Activated CD8-positive, alpha-beta memory T cell treated with anti-CD3 and anti-CD28 coated beads, Interleukin-2, amount 50 U/mL, for 24 hours (primary cell): ENCODE measurements around the gene SUSD2.
"Not testable (repeated sequence)": the region's sequence is repeated elsewhere in the genome, so short reads cannot be mapped to it uniquely, and the experiment has no call there.

Experiments
- DNase-seq: peaks from one replicate; pipeline ENCODE4 v3.0.0-alpha.2; 2020; ENCODE audit errors: extremely low read depth

The SUSD2 gene

DNA sequence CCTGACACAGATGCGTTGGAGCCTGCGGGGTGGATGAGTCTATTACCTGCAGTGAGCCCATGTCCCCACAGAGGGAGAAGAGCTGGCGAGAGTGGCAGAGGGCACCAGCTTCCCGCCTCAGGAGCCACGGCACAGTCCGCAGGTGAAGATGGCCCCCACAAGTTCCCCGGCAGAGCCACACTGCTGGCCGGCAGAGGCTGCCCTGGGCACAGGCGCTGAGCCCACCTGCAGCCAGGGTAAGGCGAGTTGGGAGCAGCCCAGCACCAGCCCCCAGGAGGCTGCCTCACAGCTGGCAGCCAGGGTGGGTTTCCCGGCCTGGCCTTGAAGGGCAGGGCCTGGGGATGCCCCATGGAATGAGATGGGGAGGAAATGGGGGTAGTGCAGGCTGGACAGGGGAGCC, 5.2 kb upstream of the SUSD2 start:
- DNase-seq: no peak

DNA sequence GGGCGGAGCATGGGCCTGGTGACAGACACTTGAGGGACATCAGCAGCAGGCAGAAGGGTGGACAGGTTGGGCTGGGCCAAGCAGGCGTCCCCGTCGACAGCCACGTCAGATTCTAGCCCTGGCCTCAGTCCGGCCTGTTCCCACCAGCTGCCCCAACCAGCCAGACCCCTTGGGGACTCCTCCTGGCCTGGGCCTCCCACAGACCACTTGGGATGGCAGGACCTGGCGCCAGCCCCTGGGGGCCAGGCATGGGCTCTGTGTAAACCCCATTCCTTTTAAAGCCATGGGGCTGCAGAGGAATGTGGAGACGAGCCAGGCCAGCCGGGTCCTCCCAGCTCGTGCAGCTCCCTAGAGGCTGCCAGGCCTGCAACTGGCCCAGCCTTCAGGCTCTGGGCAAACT, 4.7 kb upstream of the SUSD2 start:
- DNase-seq: no peak

DNA sequence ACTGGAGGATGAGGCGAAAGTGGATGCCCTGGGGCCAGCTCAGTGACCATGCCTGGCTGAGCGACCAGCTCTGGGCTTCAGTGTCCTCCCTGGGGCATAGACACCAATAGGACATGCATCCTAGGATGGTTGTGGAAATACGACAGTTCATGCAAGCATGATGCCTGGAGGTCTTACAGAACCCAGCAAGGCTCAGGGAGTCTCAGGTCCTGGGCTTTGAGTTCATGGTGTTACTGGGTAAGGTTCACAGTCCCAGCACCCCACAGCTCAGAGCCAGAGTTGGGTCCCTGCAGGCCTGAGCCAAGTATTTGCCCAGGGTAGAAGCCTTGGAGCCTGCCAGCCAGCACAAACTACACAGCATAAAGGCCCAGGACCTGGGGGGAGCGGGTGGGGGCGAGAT, 4.2 kb upstream of the SUSD2 start:
- DNase-seq: no peak

DNA sequence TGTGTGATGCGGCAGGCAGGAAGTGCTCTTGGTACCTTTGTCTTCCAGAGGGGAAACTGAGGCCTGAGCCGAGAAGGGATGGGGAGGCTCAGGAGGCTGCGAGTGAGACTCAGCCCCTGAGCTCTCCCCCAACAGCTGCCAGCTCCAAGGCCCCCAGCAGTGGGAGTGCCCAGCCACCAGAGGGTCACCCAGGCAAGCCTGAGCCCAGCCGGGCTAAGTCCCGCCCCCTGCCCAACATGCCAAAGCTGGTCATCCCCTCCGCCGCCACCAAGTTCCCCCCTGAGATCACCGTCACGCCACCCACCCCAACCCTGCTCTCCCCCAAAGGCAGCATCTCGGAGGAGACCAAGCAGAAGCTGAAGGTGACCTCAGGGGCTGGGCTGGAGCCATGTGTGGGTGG, 3.8 kb upstream of the SUSD2 start:
- no peak for DNase-seq

DNA sequence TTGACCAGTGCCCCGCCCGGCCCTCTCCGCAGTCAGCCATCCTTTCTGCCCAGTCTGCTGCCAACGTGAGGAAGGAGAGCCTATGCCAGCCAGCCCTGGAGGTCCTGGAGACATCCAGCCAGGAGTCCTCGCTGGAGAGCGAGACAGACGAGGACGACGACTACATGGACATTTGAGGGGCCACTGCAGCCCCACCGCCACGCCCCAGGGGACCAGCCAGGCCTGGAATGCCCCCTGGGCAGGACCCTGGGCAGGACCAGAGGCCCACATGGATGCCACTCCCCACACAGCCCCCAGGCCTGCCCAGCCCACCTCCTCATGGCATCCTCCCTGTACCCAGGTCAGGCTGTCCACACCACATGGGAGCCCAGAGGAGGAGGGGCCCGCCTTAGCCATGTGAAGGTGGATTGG, 3.3 kb upstream of the SUSD2 start:
- DNase-seq: no peak

DNA sequence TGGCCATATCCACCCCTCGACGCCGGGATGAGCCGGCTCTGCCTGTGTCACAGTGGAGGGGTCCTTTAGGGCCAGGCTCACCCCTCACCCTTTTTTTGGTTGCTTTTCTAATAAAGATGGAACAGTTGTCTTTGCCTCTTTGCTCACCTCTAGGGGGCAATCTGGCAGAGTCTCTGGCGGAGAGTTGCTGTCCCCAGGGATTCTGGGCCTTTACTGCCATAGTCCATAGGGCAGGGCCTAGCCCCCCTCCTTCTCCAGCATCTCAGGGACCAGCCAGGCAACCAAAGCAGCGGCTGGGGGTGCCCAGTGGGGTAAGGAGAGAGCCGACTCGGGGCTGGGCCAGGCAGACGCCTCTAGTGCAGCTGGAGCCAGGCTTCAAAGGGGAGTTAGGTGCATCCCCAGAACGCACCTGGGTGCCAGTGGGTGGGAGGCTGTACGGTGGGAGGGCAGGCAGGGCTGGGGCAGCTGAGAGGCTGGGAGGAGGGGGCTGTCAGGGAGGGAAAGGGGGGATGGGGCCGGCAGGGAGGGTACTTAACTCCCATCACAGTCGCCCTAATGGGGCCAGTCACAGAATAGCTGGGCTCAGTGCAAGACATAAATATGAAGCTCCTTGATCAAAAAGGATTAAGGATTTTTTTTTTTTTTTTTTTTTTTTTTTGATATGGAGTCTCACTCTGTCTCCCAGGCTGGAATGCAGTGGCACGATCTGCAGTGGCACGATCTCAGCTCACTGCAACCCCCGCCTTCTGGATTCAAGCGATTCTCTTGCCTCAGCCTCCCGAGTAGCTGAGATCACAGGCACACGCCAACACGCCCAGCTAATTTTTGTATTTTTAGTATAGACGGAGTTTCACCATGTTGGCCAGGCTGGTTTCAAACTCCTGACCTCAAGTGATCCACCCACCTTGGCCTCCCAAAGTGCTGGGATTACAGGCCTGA, 2.5 kb upstream of the SUSD2 start:
- no peak for DNase-seq

DNA sequence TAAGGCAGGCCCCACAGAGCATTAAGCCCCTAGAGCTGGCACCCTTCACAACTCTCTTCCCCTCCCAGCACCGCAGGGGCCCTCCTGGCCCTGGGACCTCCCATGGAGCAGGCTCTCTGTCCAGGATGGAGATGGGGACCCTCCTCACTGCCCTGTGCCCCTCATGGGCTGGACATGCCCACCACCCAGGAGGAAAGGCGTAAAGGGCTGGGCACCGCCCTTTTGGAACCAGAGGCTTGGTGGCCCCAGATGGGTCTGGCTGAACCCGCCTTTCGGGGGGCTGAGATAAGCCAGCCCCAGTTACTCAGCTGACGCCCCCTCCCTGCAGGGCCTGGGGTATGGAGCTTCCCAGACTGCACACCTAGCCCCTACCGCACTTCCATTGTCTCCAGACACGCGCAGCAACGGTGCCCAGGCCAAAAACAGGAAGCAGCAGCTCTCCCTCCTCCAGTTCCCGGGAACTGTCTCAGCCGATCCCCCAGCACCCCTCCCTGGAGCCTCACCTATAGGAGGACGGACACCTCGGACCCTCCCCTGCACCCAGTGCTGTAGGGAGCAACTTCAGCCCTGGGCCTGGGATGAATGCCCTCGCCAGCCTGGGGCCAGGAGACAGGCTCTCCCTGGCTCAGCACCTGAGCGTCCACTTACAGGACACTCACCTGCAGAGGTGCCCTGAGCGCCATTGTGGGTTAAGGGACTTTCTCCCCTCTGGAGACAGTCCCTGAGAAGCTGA, 1.6 kb upstream of the SUSD2 start:
- no peak for DNase-seq

DNA sequence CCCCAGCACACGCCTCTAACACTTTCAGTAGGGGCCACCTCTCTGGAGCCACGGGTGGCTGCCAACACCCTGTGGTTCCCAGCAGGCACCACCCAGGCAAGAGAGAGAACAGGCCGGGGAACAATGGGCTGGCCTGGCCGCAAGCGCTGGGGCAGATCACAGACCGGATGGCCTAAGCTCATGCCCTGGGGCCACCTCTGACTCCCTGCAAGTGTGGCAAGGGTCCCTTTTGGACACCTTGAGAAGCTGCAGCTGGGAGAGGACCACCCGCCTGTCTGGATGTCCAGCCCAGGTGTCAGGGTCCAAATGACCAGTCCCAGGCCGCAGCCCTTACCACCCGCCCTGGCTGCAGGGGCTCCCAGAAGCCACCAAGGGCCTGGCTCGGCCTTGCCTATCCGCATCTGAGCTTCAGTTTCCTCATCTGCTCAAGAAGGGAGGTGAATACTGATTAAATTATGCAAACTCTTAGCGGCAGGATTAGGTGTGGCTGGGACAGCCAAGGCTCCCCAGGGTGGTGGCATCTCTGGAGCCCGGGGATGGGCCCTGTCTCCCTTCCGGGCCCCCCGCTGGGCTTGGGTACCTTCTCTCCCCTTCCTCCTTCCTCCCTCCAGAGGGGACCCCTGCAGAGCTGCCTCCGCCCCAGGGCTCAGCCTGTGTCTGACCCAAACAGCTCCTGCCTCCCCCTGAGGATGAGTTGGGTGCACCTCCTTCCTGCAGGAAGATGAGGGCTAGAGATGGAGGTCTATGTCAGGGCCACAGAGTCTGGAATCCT, 785 bp upstream of the SUSD2 start:
- no peak for DNase-seq

DNA sequence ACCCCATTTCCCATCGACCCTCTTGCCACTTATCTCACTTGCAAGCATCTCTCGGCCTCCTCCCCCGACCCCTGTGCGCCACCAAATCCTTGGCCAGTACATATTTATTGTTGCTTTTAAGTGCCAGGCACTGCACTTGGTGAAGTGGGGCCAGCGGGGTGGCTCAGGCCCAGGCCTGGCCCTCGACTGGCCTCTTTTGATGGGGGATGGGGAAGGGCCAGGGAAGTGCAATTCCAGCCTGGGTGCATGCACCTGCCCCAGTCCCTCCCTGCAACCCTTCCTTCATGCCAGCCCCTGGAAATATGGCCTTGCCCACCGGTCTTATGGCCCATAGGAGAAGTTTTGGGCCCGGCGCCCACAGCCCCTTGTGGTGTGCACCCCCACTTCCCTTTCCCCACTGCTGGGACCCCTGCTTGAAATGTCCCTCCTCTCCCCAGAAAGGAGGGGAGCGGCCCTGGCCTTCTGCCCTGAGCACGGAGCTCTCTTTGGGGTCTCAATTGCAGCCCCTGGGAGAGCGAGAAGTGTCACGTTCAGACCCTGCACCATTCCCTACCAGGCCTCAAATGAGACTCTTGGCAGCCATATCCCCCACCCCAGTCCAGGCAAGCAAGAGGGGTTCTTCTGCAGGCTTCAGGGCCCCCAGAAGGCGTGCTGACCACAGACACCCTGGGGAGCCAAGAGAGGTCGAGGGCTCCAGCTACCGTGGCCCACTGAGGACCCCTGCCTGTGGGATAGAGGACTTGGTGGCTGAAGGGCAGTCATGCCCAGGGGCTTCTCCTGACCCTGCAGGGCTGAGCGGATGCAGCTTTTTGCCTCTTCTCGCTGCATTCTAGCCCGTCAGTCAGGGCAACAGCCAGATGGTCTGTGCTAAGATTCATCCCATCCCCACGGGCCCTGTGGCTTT, 961 bp downstream of the SUSD2 start:
- no peak for DNase-seq

DNA sequence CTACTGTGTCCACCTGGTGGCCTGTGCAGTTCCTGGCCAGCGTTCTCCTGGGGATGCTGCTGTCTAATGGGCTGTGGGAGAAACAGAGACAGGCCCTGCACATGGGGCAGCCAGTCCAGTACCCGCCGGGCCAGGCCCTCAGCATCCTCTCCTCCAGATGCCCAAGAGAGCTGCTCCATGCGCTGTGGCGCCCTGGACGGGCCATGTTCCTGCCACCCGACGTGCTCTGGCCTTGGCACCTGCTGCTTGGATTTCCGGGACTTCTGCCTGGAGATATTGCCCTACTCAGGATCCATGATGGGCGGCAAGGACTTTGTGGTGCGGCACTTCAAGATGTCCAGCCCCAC, 1.6 kb downstream of the SUSD2 start:
- DNase-seq: not testable (repeated sequence)

DNA sequence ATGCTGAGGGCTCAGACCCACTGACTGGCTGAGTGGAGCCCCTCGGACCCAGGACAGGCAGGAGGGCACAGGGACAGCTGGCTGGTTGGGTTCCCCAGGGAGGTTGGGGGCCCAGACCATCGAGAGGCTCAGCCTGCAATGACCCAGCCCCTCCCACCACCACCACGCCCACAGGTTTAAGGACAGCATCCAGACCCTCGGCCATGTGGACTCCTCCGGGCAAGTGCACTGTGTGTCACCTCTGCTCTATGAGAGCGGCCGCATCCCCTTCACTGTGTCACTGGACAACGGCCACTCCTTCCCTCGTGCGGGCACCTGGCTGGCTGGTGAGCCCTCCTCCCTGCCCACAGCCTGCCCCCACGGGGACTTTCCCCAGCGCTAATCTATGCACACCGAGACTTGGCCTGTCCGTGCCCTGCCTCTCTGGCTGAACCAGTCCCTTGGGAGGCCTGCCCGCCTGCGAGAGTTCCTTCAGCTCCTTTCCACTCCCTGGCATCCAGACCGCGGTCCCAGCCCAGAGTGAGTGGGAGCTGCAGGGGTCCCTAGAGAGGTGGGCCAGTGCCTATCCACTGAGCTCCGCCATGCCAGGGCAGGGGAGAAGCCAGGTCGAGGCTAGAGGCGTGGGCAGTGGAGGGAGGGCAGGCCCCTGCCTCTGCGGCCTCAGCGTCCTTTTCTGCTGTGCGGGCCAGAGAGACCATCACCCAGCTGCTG, 2.2 kb downstream of the SUSD2 start:
- DNase-seq: no peak

DNA sequence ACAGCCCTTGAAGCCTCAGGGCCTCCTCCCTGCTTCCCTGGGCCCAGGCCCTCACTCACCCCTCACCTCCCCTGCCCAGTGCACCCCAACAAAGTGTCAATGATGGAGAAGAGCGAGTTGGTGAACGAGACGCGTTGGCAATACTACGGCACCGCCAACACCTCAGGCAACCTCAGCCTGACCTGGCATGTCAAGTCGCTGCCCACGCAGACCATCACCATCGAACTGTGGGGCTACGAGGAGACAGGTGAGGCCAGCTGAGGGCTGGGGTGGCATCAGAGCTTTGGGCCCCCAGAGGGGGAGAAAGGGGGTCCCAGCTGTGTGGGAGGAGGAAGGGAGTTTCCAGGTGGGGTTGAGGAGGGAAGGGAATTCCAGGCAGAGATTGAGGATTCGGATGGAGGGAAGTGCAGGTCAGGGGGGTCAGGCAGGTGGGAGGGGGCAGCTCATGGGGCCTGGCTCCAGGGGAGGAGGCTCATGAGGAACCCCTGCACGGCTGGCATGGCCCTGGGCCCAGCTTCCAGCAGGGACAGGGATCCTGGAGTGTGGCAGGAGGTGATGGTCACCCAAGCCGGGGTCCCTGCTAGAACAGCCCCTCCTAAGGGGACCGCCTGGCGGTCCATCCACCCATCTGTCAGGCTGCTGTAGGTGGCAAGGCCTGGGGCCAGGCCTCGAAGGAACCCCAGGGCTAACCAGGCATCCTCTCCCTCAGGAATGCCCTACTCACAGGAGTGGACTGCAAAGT, 2.9 kb downstream of the SUSD2 start:
- DNase-seq: no peak

DNA sequence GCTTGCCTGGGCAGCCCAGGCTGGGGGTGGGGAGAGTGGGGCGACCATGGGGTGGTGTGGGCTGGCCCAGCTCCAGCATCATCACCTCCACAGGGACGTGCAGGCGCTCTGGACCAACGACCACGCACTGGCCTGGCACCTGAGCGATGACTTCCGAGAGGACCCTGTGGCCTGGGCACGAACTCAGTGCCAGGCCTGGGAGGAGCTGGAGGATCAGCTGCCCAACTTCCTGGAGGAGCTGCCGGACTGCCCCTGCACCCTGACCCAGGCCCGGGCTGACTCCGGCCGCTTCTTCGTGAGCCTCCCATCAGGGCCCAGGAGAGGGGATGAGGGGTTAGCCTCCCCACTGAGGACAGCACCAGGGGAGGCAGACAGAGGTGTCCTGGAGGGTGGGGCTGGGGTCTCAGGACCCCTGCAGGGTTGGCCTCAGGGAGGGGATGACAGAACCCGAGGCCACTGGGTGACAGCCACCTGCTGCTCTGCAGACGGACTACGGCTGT, 3.8 kb downstream of the SUSD2 start:
- no peak for DNase-seq

DNA sequence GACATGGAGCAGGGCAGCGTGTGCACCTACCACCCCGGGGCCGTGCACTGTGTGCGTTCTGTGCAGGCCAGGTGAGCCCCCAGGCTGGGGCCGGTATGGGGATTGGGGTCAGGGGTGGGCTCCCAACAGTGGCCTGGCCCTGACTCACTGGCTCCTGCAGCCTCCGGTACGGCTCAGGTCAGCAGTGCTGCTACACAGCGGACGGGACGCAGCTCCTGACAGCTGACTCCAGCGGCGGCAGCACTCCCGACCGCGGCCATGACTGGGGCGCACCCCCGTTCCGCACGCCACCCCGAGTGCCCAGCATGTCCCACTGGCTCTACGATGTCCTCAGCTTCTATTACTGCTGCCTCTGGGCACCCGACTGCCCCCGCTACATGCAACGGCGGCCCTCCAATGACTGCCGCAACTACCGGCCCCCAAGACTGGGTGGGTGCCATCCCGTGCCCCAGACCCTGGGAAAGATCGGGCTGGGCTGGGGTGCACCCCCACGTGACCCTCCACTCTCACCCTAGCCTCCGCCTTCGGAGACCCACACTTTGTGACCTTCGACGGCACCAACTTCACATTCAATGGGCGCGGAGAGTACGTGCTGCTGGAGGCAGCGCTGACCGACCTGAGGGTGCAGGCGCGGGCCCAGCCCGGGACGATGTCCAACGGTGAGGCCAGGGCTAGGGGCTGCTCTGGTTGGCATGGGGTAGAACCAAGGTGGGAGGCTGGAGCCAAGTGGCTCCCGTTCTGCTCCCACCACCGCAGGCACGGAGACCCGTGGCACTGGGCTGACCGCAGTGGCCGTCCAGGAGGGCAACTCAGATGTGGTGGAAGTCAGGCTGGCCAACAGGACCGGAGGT, 4.4 kb downstream of the SUSD2 start:
- DNase-seq: no peak

DNA sequence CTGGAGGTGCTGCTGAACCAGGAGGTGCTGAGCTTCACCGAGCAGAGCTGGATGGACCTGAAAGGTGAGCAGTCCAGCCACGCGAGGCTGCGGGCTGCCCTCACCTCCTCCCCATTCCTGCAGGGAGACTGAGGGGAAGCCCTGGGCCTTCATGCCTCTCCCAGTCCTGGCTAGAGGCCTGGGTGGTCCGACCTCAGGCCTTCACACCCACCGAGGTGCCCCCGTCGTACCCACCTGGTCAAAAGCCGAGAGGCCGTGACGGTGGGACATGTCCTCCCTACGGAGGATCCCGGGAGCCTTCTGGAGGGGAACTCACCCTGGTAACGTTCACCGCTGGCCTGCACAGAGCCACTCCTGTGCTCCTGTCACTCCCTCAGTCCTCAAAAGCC, 5.1 kb downstream of the SUSD2 start:
- no peak for DNase-seq

DNA sequence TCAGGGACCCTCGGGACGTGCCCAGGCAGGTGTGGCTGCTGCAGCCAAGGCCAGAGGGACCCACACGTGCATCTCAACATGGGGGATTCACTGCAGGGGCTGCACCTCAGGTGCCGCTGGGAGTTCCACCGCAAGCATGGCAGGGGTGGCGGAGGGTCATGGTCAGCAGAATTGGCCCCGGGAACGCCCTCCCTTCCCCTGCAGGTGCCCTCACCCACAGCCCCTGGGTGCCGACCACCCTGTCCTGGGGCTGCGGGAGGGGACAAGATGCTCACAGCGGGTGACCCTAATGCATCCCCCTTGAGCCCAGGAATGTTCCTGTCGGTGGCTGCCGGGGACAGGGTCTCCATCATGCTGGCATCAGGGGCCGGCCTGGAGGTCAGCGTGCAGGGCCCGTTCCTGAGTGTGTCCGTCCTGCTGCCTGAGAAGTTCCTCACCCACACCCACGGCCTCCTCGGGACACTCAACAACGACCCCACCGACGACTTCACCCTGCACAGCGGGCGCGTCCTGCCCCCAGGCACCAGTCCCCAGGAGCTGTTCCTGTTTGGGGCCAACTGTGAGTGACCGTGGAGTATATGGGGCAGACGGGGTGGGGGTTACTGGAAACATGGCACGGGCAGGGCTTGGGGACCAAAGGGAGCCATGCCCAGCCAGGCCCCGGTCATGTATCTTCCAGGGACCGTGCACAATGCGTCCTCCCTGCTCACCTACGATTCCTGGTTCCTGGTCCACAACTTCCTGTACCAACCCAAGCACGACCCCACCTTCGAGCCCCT, 5.8 kb downstream of the SUSD2 start:
- no peak for DNase-seq

DNA sequence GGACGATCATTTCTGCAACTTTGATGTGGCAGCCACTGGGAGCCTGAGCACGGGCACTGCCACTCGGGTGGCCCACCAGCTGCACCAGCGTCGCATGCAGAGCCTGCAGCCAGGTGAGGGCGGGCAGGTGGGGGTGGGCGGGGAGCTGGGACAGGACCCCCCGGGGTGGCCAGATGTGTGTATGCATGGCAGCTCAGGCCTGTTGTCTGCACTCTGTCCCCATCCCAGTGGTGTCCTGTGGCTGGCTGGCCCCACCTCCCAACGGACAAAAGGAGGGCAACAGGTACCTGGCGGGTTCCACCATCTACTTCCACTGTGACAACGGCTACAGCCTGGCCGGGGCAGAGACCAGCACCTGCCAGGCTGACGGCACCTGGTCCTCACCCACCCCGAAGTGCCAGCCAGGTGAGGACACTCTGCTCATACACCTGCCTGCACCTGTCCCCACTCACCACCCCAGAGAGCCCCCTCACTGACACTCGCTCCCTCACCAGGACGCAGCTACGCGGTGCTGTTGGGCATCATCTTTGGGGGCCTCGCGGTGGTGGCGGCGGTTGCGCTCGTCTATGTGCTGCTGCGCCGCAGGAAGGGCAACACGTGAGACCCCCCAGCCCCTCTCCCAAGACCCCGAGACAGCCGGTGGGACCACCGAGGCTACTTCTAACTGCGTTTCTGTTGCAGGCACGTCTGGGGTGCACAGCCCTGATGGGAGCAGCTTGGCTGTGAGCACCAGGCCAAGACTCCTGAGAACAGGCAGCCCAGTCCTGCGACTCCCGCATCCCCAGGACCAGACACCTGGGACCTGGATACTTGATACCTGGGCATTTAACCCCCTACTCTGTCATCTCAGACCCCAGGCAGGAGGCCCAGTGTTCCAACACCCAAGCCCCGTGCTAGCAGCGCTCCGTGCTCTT, 6.7 kb downstream of the SUSD2 start:
- DNase-seq: no peak
